PC-9 (cell line): ENCODE data around the gene PON3. TPM values are rescaled to one million over a fixed set of nuclear protein-coding genes. Genes with fewer than 3 reads are reported as not detected.

Experiments used
- BruUV-seq: library from RNA; stranded (reverse); fragments of 400-500 nt; replicated peaks from 2 replicates; lab custom pipeline; 2021; lab: Mats Ljungman, UMichigan
- CTCF ChIA-PET: fragments of 300-600 bp; sonication (Branson Sonifier 250); formaldehyde crosslinking; loops from one replicate; lab custom pipeline; 2022; ENCODE audit warnings: antibody characterized with exemption; lab: Charles Lee
- POLR2A ChIA-PET: fragments of 300-600 bp; sonication (Branson Sonifier 250); formaldehyde crosslinking; loops from one replicate; lab custom pipeline; 2022; ENCODE audit warnings: antibody characterized with exemption; ENCODE audit not compliant: unreplicated experiment; lab: Charles Lee
- DNase-seq, 2 experiments: peaks; one replicate each; pipeline versions ENCODE4 v3.0.0 to v3.0.0-alpha.2; 2015 to 2022; ENCODE audit warnings: mixed read lengths in 1 of 2
- H2AFZ ChIP-seq: fragments of 200-600 bp; sonication (generic); 2 replicates; pipeline ENCODE4 v1.8.1; 2017; ENCODE audit warnings: antibody characterized with exemption
- H3F3A ChIP-seq: fragments of 200-600 bp; sonication (generic); 2 replicates; pipeline ENCODE4 v1.8.1; 2017; ENCODE audit warnings: antibody characterized with exemption, mild to moderate bottlenecking, low read depth; ENCODE audit not compliant: insufficient read depth
- H3K27ac ChIP-seq: fragments of 200-600 bp; sonication (generic); 2 replicates; pipeline ENCODE4 v1.6.1; 2016; ENCODE audit warnings: mixed run types
- H3K27me3 ChIP-seq: fragments of 200-600 bp; sonication (generic); 2 replicates; pipeline ENCODE4 v1.6.1; 2016; ENCODE audit warnings: low read depth, mixed run types; ENCODE audit not compliant: insufficient read depth
- H3K36me3 ChIP-seq: fragments of 200-600 bp; sonication (generic); 2 replicates; pipeline ENCODE4 v1.6.1; 2016; ENCODE audit warnings: low read depth, mixed run types
- H3K4me1 ChIP-seq: fragments of 200-600 bp; sonication (generic); replicated peaks from 2 replicates; pipeline ENCODE4 v1.6.1; 2016; ENCODE audit warnings: mixed run types; ENCODE audit not compliant: insufficient read depth
- H3K4me2 ChIP-seq: fragments of 200-600 bp; sonication (generic); 2 replicates; pipeline ENCODE4 v1.6.1; 2017; ENCODE audit warnings: mixed run types
- H3K4me3 ChIP-seq: fragments of 200-600 bp; sonication (generic); 2 replicates; pipeline ENCODE4 v1.6.1; 2016; ENCODE audit warnings: mixed run types
- H3K79me2 ChIP-seq: fragments of 200-600 bp; sonication (generic); 2 replicates; pipeline ENCODE4 v1.6.1; 2017; ENCODE audit warnings: low read depth, mixed run types
- H3K9me2 ChIP-seq: fragments of 200-600 bp; sonication (generic); 2 replicates; pipeline ENCODE4 v1.8.1; 2017; ENCODE audit warnings: mild to moderate bottlenecking; ENCODE audit not compliant: insufficient read depth
- H3K9me3 ChIP-seq: fragments of 200-600 bp; sonication (generic); 2 replicates; pipeline ENCODE4 v1.8.1; 2016; ENCODE audit warnings: low read depth; ENCODE audit not compliant: insufficient read depth
- H4K20me1 ChIP-seq: fragments of 200-600 bp; sonication (generic); 2 replicates; pipeline ENCODE4 v1.8.1; 2017; ENCODE audit not compliant: insufficient read depth
- CTCF ChIP-seq: fragments of 200-600 bp; sonication (generic); conservative IDR thresholded peaks from 2 replicates; pipeline ENCODE4 v1.6.1; 2017; ENCODE audit warnings: mixed run types, antibody characterized with exemption, mild to moderate bottlenecking, moderate library complexity
- EZH2 ChIP-seq: fragments of 200-600 bp; sonication (generic); IDR thresholded peaks from 2 replicates; pipeline ENCODE4 v1.8.0; 2017; ENCODE audit warnings: antibody characterized with exemption, low read depth
- intact Hi-C: fragments of 100-400 bp; cut with micrococcal nuclease; formaldehyde crosslinking; loops from one replicate; pipeline ENCODE4 v1.10.0; 2022; ENCODE audit not compliant: unreplicated experiment
- total RNA-seq: library from RNA; stranded (reverse); gene quantifications from 2 replicates; pipeline ENCODE4 v1.2.3, GENCODE V29; 2021

PON3 gene
- total RNA-seq, 1 experiment from 2014 or later = 0.85 TPM

GRCh38 chr7:95319570-95319969 lies 76.6 kb downstream of the PON3 start:
- POLR2A ChIA-PET = no interaction called here
- Histone ChIP-seq H3K4me3 (no peak overlapping the region), H3K27me3 (no peaks in the 10 kb centered on the region), H3K79me2 (no peaks in the 10 kb centered on the region), H3K4me2 (no peak overlapping the region), H3K9me2 (no peaks in the 10 kb centered on the region), H3F3A (no peaks in the 10 kb centered on the region), H2AFZ (no peak overlapping the region), H3K36me3 (no peaks in the 10 kb centered on the region), H3K27ac (no peak overlapping the region), H3K9me3 (no peaks in the 10 kb centered on the region), H4K20me1 (no peaks in the 10 kb centered on the region), H3K4me1 (no peaks in the 10 kb centered on the region)
- CTCF ChIA-PET = no interaction called here
- no peak for DNase-seq
- intact Hi-C loops = no loop called here
- no peak for TF ChIP-seq EZH2
- no TSS peak for BruUV-seq

- no peak overlapping the region for H2AFZ ChIP-seq
- TF ChIP-seq EZH2 (no peak), CTCF (no peak)
- no peaks in the 10 kb centered on the region for H4K20me1 ChIP-seq
- intact Hi-C loops = no loop called here
- DNase-seq = no peak
- H3K36me3 ChIP-seq = no peaks in the 10 kb centered on the region
- no peaks in the 10 kb centered on the region for H3F3A ChIP-seq
- BruUV-seq = no TSS peak
- no peaks in the 10 kb centered on the region for H3K4me1 ChIP-seq
- H3K4me2 ChIP-seq = no peak overlapping the region
- H3K79me2 ChIP-seq = no peaks in the 10 kb centered on the region
- no peaks in the 10 kb centered on the region for H3K9me2 ChIP-seq
- H3K27ac ChIP-seq = no peak overlapping the region
- no peak overlapping the region for H3K4me3 ChIP-seq
- ChIA-PET POLR2A (no interaction called here), CTCF (interaction anchor here (0.6 kb wide), 1 partner anchor 226 kb away, joined by 10 read pairs; no protein-coding TSS in a partner anchor)
- no peaks in the 10 kb centered on the region for H3K9me3 ChIP-seq
- no peaks in the 10 kb centered on the region for H3K27me3 ChIP-seq
Observed at GRCh38 chr7:95318501-95319100, 77.6 kb downstream of the PON3 start.

- no TSS peak for BruUV-seq
- DNase-seq = no peak
- no peak overlapping the region for H3K27ac ChIP-seq
- H3K4me3 ChIP-seq = no peak overlapping the region
- no peaks in the 10 kb centered on the region for H3K27me3 ChIP-seq
- no peaks in the 10 kb centered on the region for H3K36me3 ChIP-seq
- intact Hi-C loops = no loop called here
- no peaks in the 10 kb centered on the region for H3K9me3 ChIP-seq
- ChIA-PET CTCF (no interaction called here), POLR2A (no interaction called here)
- H4K20me1 ChIP-seq = no peaks in the 10 kb centered on the region
- H2AFZ ChIP-seq = no peak overlapping the region
- H3K9me2 ChIP-seq = no peaks in the 10 kb centered on the region
- no peaks in the 10 kb centered on the region for H3F3A ChIP-seq
- no peaks in the 10 kb centered on the region for H3K4me1 ChIP-seq
- TF ChIP-seq CTCF = no peak
- no peak for TF ChIP-seq EZH2
- no peaks in the 10 kb centered on the region for H3K79me2 ChIP-seq
- H3K4me2 ChIP-seq = no peak overlapping the region
Observed at GRCh38 chr7:95317966-95318365, 78.2 kb downstream of the PON3 start.

GRCh38 chr7:95317546-95317945 lies 78.6 kb downstream of the PON3 start:
- no peaks in the 10 kb centered on the region for H3K4me1 ChIP-seq
- intact Hi-C loops = no loop called here
- H3K27ac ChIP-seq = no peak overlapping the region
- H3K9me3 ChIP-seq = no peaks in the 10 kb centered on the region
- TF ChIP-seq EZH2 (no peak), CTCF (no peak)
- no peaks in the 10 kb centered on the region for H3K27me3 ChIP-seq
- H3F3A ChIP-seq = no peaks in the 10 kb centered on the region
- H3K4me2 ChIP-seq = no peak overlapping the region
- no peaks in the 10 kb centered on the region for H3K36me3 ChIP-seq
- no peak overlapping the region for H2AFZ ChIP-seq
- H3K4me3 ChIP-seq = no peak overlapping the region
- no peak for DNase-seq
- no peaks in the 10 kb centered on the region for H3K9me2 ChIP-seq
- ChIA-PET CTCF (no interaction called here), POLR2A (no interaction called here)
- H3K79me2 ChIP-seq = no peaks in the 10 kb centered on the region
- no TSS peak for BruUV-seq
- H4K20me1 ChIP-seq = no peaks in the 10 kb centered on the region
